ENCODE measurements around the gene CLASRP. TPM values are rescaled to one million over a fixed set of nuclear protein-coding genes. Genes with fewer than 3 reads are reported as not detected.

The CLASRP gene
- total RNA-seq, 1 experiment from 2014 or later = 79.9 TPM

DNA sequence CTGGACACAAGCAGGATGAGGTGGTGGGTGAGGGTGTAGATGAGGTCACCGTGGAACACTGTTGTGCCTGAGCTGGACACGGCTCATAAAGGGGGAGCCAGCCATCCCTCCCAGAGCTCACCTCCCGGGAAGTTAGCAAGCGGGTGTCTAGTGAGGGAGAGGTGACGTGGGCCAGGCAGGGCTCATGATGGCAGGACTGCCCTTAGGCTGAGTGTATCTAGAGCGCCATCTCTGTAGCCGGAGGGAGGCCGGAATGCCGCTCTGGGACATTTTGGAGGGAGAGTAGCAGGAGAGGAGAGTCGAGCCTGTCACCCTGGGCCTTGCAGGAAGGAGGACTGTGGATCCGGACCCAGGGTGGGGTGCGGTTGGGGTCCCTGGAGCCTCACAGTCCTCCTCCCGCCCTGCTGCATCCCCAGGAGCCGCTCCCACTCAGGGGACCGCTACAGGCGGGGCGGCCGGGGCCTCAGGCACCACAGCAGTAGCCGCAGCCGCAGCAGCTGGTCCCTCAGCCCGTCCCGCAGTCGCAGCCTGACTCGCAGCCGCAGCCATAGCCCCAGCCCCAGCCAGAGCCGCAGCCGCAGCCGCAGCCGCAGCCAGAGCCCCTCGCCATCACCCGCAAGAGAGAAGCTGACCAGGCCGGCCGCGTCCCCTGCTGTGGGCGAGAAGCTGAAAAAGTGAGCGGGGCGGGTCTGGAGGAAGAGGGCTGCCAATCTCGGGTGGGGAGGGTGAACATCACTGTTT, 28.2 kb downstream of the CLASRP start (continued):
- no peak for TF ChIP-seq JUND (IDR thresholded peaks at IDR 0.05)
- TF ChIP-seq YY1 (IDR thresholded peaks at IDR 0.05; ENCODE audit: extremely low read depth, insufficient replicate concordance, low read depth, low read length) = no peak
- TF ChIP-seq, protein P1, sequence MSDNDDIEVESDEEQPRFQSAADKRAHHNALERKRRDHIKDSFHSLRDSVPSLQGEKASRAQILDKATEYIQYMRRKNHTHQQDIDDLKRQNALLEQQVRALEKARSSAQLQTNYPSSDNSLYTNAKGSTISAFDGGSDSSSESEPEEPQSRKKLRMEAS (IDR thresholded peaks at IDR 0.05) = no peak
- no peak for TF ChIP-seq ZNF274 (IDR thresholded peaks at IDR 0.05; ENCODE audit: low read depth, low read length)
- no peak for TF ChIP-seq SP1 (IDR thresholded peaks at IDR 0.05; ENCODE audit: low read depth)
- TF ChIP-seq TCF7L2 (IDR thresholded peaks at IDR 0.05; ENCODE audit: borderline replicate concordance, extremely low read depth, insufficient read depth, insufficient read length) = no peak

DNA sequence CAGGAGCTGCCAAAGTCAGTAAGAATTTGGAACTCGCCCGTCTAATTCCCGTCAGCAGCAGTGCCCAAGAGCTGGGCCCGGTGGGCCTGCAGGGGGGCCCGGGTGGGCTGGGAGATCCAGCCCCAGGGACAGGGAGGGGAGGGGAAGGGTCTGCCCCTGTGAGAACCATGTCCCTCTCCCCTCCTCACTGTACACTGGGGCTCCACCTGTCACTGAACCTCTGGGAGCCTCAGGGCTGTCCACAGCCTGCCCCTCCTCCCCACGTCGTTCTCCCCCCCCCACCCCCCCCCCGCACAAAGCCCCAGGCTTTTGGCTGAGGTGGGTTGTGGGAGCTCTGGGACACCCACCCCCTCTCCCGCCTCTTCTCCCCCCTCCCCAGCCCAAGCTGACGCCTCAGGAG, 29.2 kb downstream of the CLASRP start:
- CTCF ChIA-PET = no interaction called here
- peaks cover 0 to 2% of the 10 kb centered on the region in 2 experiments; a peak in 1 of 4 replicates for H3K4me1 ChIP-seq (ENCODE audit: control insufficient read depth in 1 of 2, insufficient read depth in 2 of 2, low read length in 2 of 2)
- no peak overlapping the region for H3K4me3 ChIP-seq (replicated peaks in 1 of 2; ENCODE audit: low read depth in 1 of 2, low read length in 2 of 2)
- H3K9me3 ChIP-seq (ENCODE audit: control insufficient read depth in 1 of 2, insufficient read depth in 1 of 2, low read depth in 1 of 2, low read length in 2 of 2) = no peaks in the 10 kb centered on the region
- peaks cover 21 to 30% of the 10 kb centered on the region in 2 experiments; a peak in 3 of 4 replicates for H3K36me3 ChIP-seq (ENCODE audit: control insufficient read depth in 1 of 2, insufficient read depth in 2 of 2, low read length in 2 of 2)
- no TSS peak for BruUV-seq (replicated peaks)
- H3K4me2 ChIP-seq (ENCODE audit: low read length) = no peak overlapping the region
- RAD21 ChIA-PET (ENCODE audit: low non-redundant PET in 1 of 2, low total read pairs in 2 of 2, uncharacterized antibody in 2 of 2, unreplicated experiment in 2 of 2) = no interaction called here
- H3K79me2 ChIP-seq (ENCODE audit: insufficient read depth, low read length) = peaks cover 6% of the 10 kb centered on the region; the same call in 1 of the 2 replicates
- no peaks in the 10 kb centered on the region for H3K27me3 ChIP-seq (ENCODE audit: insufficient read depth, low read length)
- no peaks in the 10 kb centered on the region for H4K20me1 ChIP-seq (ENCODE audit: insufficient read depth)
- no peak overlapping the region for H3K9ac ChIP-seq (ENCODE audit: low read length)
- no peaks in the 10 kb centered on the region for H3K9me2 ChIP-seq (ENCODE audit: insufficient read depth)
- TF ChIP-seq JUND (IDR thresholded peaks at IDR 0.05) (no peak), EZH2 (IDR thresholded peaks at IDR 0.05) (no peak), TCF7L2 (IDR thresholded peaks at IDR 0.05; ENCODE audit: borderline replicate concordance, extremely low read depth, insufficient read depth, insufficient read length) (no peak), SP1 (IDR thresholded peaks at IDR 0.05; ENCODE audit: low read depth) (no peak), CEBPB (IDR thresholded peaks at IDR 0.05; ENCODE audit: low read depth) (no peak), EZH2phosphoT487 (IDR thresholded peaks at IDR 0.05; ENCODE audit: borderline replicate concordance) (no peak), POLR2AphosphoS5 (IDR thresholded peaks at IDR 0.05; ENCODE audit: low read depth, low read length) (no peak)
- no peak overlapping the region for H2AFZ ChIP-seq (ENCODE audit: low read depth, low read length, poor library complexity, severe bottlenecking)
- POLR2A ChIA-PET = no interaction called here
- DNase-seq (ENCODE audit: low read depth, low spot score) = no peak
- intact Hi-C loops (cut with micrococcal nuclease) = no loop called here
- no peak for ATAC-seq
- H3K27ac ChIP-seq (ENCODE audit: low read depth, low read length) = no peak overlapping the region

All from HCT116 (cell line).